PC-9 (cell line): ENCODE data around the gene ARL4A. TPM values are rescaled to one million over a fixed set of nuclear protein-coding genes. Genes with fewer than 3 reads are reported as not detected.

Source experiments
- BruUV-seq: library from RNA; stranded (reverse); fragments of 400-500 nt; replicated peaks from 2 replicates; lab custom pipeline; 2021; lab: Mats Ljungman, UMichigan
- CTCF ChIA-PET: fragments of 300-600 bp; sonication (Branson Sonifier 250); formaldehyde crosslinking; loops from one replicate; lab custom pipeline; 2022; ENCODE audit warnings: antibody characterized with exemption; lab: Charles Lee
- POLR2A ChIA-PET: fragments of 300-600 bp; sonication (Branson Sonifier 250); formaldehyde crosslinking; loops from one replicate; lab custom pipeline; 2022; ENCODE audit warnings: antibody characterized with exemption; ENCODE audit not compliant: unreplicated experiment; lab: Charles Lee
- DNase-seq, 2 experiments: peaks; one replicate each; pipeline versions ENCODE4 v3.0.0 to v3.0.0-alpha.2; 2015 to 2022; ENCODE audit warnings: mixed read lengths in 1 of 2
- H2AFZ ChIP-seq: fragments of 200-600 bp; sonication (generic); 2 replicates; pipeline ENCODE4 v1.8.1; 2017; ENCODE audit warnings: antibody characterized with exemption
- H3F3A ChIP-seq: fragments of 200-600 bp; sonication (generic); 2 replicates; pipeline ENCODE4 v1.8.1; 2017; ENCODE audit warnings: antibody characterized with exemption, mild to moderate bottlenecking, low read depth; ENCODE audit not compliant: insufficient read depth
- H3K27ac ChIP-seq: fragments of 200-600 bp; sonication (generic); 2 replicates; pipeline ENCODE4 v1.6.1; 2016; ENCODE audit warnings: mixed run types
- H3K27me3 ChIP-seq: fragments of 200-600 bp; sonication (generic); 2 replicates; pipeline ENCODE4 v1.6.1; 2016; ENCODE audit warnings: low read depth, mixed run types; ENCODE audit not compliant: insufficient read depth
- H3K36me3 ChIP-seq: fragments of 200-600 bp; sonication (generic); 2 replicates; pipeline ENCODE4 v1.6.1; 2016; ENCODE audit warnings: low read depth, mixed run types
- H3K4me1 ChIP-seq: fragments of 200-600 bp; sonication (generic); replicated peaks from 2 replicates; pipeline ENCODE4 v1.6.1; 2016; ENCODE audit warnings: mixed run types; ENCODE audit not compliant: insufficient read depth
- H3K4me2 ChIP-seq: fragments of 200-600 bp; sonication (generic); 2 replicates; pipeline ENCODE4 v1.6.1; 2017; ENCODE audit warnings: mixed run types
- H3K4me3 ChIP-seq: fragments of 200-600 bp; sonication (generic); 2 replicates; pipeline ENCODE4 v1.6.1; 2016; ENCODE audit warnings: mixed run types
- H3K79me2 ChIP-seq: fragments of 200-600 bp; sonication (generic); 2 replicates; pipeline ENCODE4 v1.6.1; 2017; ENCODE audit warnings: low read depth, mixed run types
- H3K9me2 ChIP-seq: fragments of 200-600 bp; sonication (generic); 2 replicates; pipeline ENCODE4 v1.8.1; 2017; ENCODE audit warnings: mild to moderate bottlenecking; ENCODE audit not compliant: insufficient read depth
- H3K9me3 ChIP-seq: fragments of 200-600 bp; sonication (generic); 2 replicates; pipeline ENCODE4 v1.8.1; 2016; ENCODE audit warnings: low read depth; ENCODE audit not compliant: insufficient read depth
- H4K20me1 ChIP-seq: fragments of 200-600 bp; sonication (generic); 2 replicates; pipeline ENCODE4 v1.8.1; 2017; ENCODE audit not compliant: insufficient read depth
- CTCF ChIP-seq: fragments of 200-600 bp; sonication (generic); conservative IDR thresholded peaks from 2 replicates; pipeline ENCODE4 v1.6.1; 2017; ENCODE audit warnings: mixed run types, antibody characterized with exemption, mild to moderate bottlenecking, moderate library complexity
- EZH2 ChIP-seq: fragments of 200-600 bp; sonication (generic); IDR thresholded peaks from 2 replicates; pipeline ENCODE4 v1.8.0; 2017; ENCODE audit warnings: antibody characterized with exemption, low read depth
- intact Hi-C: fragments of 100-400 bp; cut with micrococcal nuclease; formaldehyde crosslinking; loops from one replicate; pipeline ENCODE4 v1.10.0; 2022; ENCODE audit not compliant: unreplicated experiment
- total RNA-seq: library from RNA; stranded (reverse); gene quantifications from 2 replicates; pipeline ENCODE4 v1.2.3, GENCODE V29; 2021

Gene ARL4A
- total RNA-seq, 1 experiment from 2014 or later: 17.9 TPM

GRCh38 chr7:12732428-12732827 is 45.0 kb downstream of the ARL4A start:
- POLR2A ChIA-PET: no interaction called here
- no peak for TF ChIP-seq EZH2
- TF ChIP-seq CTCF: no peak
- intact Hi-C loops: no loop called here
- no peaks in the 10 kb centered on the region for H3K9me2 ChIP-seq
- H3K27ac ChIP-seq: no peak overlapping the region
- H3K4me3 ChIP-seq: no peak overlapping the region
- H4K20me1 ChIP-seq: 0 out of 2 replicates have a peak, but pooled peaks cover 3% of the 10 kb centered on the region
- H2AFZ ChIP-seq: no peak overlapping the region
- BruUV-seq: no TSS peak
- H3K4me1 ChIP-seq: no peaks in the 10 kb centered on the region; the same call in 1 of the 2 replicates
- H3F3A ChIP-seq: no peaks in the 10 kb centered on the region
- CTCF ChIA-PET: interaction anchor here (0.6 kb wide), 1 partner anchor 17 kb away, joined by 3 read pairs; no protein-coding TSS in a partner anchor
- no peaks in the 10 kb centered on the region for H3K27me3 ChIP-seq
- H3K36me3 ChIP-seq: no peaks in the 10 kb centered on the region
- no peaks in the 10 kb centered on the region for H3K79me2 ChIP-seq
- no peak overlapping the region for H3K4me2 ChIP-seq
- no peak for DNase-seq
- no peaks in the 10 kb centered on the region for H3K9me3 ChIP-seq

GRCh38 chr7:12735923-12736322 is 48.5 kb downstream of the ARL4A start:
- CTCF ChIA-PET: no interaction called here
- DNase-seq: no peak
- H3K27me3 ChIP-seq: no peaks in the 10 kb centered on the region
- H4K20me1 ChIP-seq: 0 out of 2 replicates have a peak, but pooled peaks cover 3% of the 10 kb centered on the region
- H3K9me3 ChIP-seq: no peaks in the 10 kb centered on the region
- POLR2A ChIA-PET: interaction anchor here (0.7 kb wide), 1 partner anchor 48 kb away, joined by 4 read pairs; the partner anchor contains the start of gene ARL4A
- H3K9me2 ChIP-seq: no peaks in the 10 kb centered on the region
- no peak overlapping the region for H3K4me3 ChIP-seq
- H3F3A ChIP-seq: peaks cover 5% of the 10 kb centered on the region; the same call in 1 of the 2 replicates
- TF ChIP-seq EZH2: no peak
- no peak for TF ChIP-seq CTCF
- no peak overlapping the region for H3K27ac ChIP-seq
- no peak overlapping the region for H3K4me2 ChIP-seq
- BruUV-seq: no TSS peak
- H3K4me1 ChIP-seq: peaks cover 14% of the 10 kb centered on the region
- intact Hi-C loops: loop anchor here (5.0 kb wide), 1 partner anchor 44 kb away; no protein-coding TSS in a partner anchor
- no peaks in the 10 kb centered on the region for H3K79me2 ChIP-seq
- no peak overlapping the region for H2AFZ ChIP-seq
- no peaks in the 10 kb centered on the region for H3K36me3 ChIP-seq

GRCh38 chr7:12737373-12737772 is 49.9 kb downstream of the ARL4A start:
- intact Hi-C loops: loop anchor here (5.0 kb wide), 1 partner anchor 45 kb away; no protein-coding TSS in a partner anchor
- ChIA-PET CTCF (no interaction called here), POLR2A (no interaction called here)

More at GRCh38 chr7:12737373-12737772, 49.9 kb downstream of the ARL4A start:
- Histone ChIP-seq H3K79me2 (no peaks in the 10 kb centered on the region), H3K4me1 (peaks cover 14% of the 10 kb centered on the region), H3F3A (peaks cover 5% of the 10 kb centered on the region; the same call in 1 of the 2 replicates), H3K9me3 (no peaks in the 10 kb centered on the region), H3K4me2 (no peak overlapping the region), H3K36me3 (no peaks in the 10 kb centered on the region), H3K4me3 (no peak overlapping the region), H3K9me2 (no peaks in the 10 kb centered on the region), H4K20me1 (0 out of 2 replicates have a peak, but pooled peaks cover 3% of the 10 kb centered on the region), H2AFZ (0 out of 2 replicates have a peak overlapping the region, but pooled peaks have one; percentile 36), H3K27me3 (no peaks in the 10 kb centered on the region), H3K27ac (no peak overlapping the region)
- TF ChIP-seq EZH2 (no peak), CTCF (no peak)
- DNase-seq: no peak
- no TSS peak for BruUV-seq
